T-cell (primary cell): Measurements from ENCODE around the gene ARHGAP24. TPM values are rescaled to one million over a fixed set of nuclear protein-coding genes. Genes with fewer than 3 reads are reported as not detected.

Experiments
- ATAC-seq, 4 experiments: fragments of 200-7000 bp in 3 of 4; fragments of 150-1000 bp in 1 of 4; cut with Tn5 transposase; replicated peaks in 1 of 4; 1 replicate in 3 of 4; 2 replicates in 1 of 4; pipeline ENCODE4 v1.10.0; 2021; ENCODE audit warnings: moderate library complexity in 3 of 4, mild to moderate bottlenecking in 2 of 4, moderate number of reproducible peaks in 1 of 4
- CTCF ChIA-PET, 2 donors: fragments of 300-600 bp; sonication (Branson Sonifier 250); formaldehyde crosslinking; loops; one replicate each; lab custom pipeline; 2022; ENCODE audit warnings: antibody characterized with exemption in 2 of 2; lab: Charles Lee
- POLR2A ChIA-PET, 2 donors: fragments of 300-600 bp; sonication (Branson Sonifier 250); formaldehyde crosslinking; loops; one replicate each; lab custom pipeline; 2022; ENCODE audit warnings: antibody characterized with exemption in 2 of 2; lab: Charles Lee
- DNase-seq, 35 experiments: peaks; one replicate each; pipeline versions ENCODE4 v3.0.0 to v3.0.0-alpha.2; 2013 to 2023
- H3K27ac ChIP-seq: one replicate; pipeline ENCODE4 v1.5.1; 2013; ENCODE audit warnings: low read length
- H3K27me3 ChIP-seq, 2 experiments: replicated peaks in 1 of 2; 1 replicate in 1 of 2; 2 replicates in 1 of 2; pipeline versions ENCODE4 v1.6.1 to v1.7.0; 2013; ENCODE audit warnings: low read length in 1 of 2, mixed read lengths in 1 of 2; ENCODE audit not compliant: control insufficient read depth in 2 of 2, insufficient read depth in 2 of 2; ENCODE audit errors: extremely low read depth in 1 of 2
- H3K36me3 ChIP-seq, 2 donors: 1 replicate in 1 of 2; 2 replicates in 1 of 2; pipeline versions ENCODE4 v1.6.1 to v1.7.0; 2013; ENCODE audit warnings: low read length in 1 of 2; ENCODE audit not compliant: control insufficient read depth in 2 of 2, insufficient read depth in 1 of 2; ENCODE audit errors: extremely low read depth in 1 of 2
- H3K4me1 ChIP-seq, 2 experiments: 1 replicate in 1 of 2; 2 replicates in 1 of 2; pipeline versions ENCODE4 v1.6.1 to v1.7.0; 2013; ENCODE audit warnings: low read length in 2 of 2, mixed read lengths in 1 of 2; ENCODE audit not compliant: insufficient read depth in 2 of 2, control insufficient read depth in 1 of 2; ENCODE audit errors: extremely low read depth in 1 of 2
- H3K4me3 ChIP-seq, 2 donors: 1 replicate in 1 of 2; 2 replicates in 1 of 2; pipeline versions ENCODE4 v1.5.1 to v1.7.0; 2013; ENCODE audit warnings: mild to moderate bottlenecking in 2 of 2, low read length in 1 of 2, moderate library complexity in 1 of 2; ENCODE audit not compliant: control insufficient read depth in 1 of 2; ENCODE audit errors: extremely low read depth in 1 of 2
- H3K9me3 ChIP-seq: 2 replicates; pipeline ENCODE4 v1.7.0; 2013
- H3K27ac Mint-ChIP-seq, 2 donors: one replicate each; pipeline ENCODE4 v1.8.0; 2020 to 2021; ENCODE audit warnings: mild to moderate bottlenecking in 2 of 2, mixed read lengths in 2 of 2
- H3K27me3 Mint-ChIP-seq, 2 donors: one replicate each; pipeline ENCODE4 v1.8.0; 2021 to 2022; ENCODE audit warnings: mixed read lengths in 2 of 2
- H3K36me3 Mint-ChIP-seq: one replicate; pipeline ENCODE4 v1.8.0; 2021; ENCODE audit warnings: mixed read lengths
- H3K4me1 Mint-ChIP-seq, 3 donors: one replicate each; pipeline ENCODE4 v1.8.0; 2020 to 2022; ENCODE audit warnings: mixed read lengths in 3 of 3, mild to moderate bottlenecking in 1 of 3
- H3K4me3 Mint-ChIP-seq, 3 donors: one replicate each; pipeline ENCODE4 v1.8.0; 2020 to 2022; ENCODE audit warnings: mild to moderate bottlenecking in 3 of 3, mixed read lengths in 3 of 3, moderate library complexity in 3 of 3
- H3K9me3 Mint-ChIP-seq, 3 donors: one replicate each; pipeline ENCODE4 v1.8.0; 2020 to 2022; ENCODE audit warnings: mixed read lengths in 3 of 3
- WGBS: methylation state at CpG from one replicate; pipeline ENCODE4 v1.1.5; 2013; ENCODE audit warnings: missing lambda C conversion rate; ENCODE audit not compliant: insufficient coverage; 5-methylcytosine and 5-hydroxymethylcytosine counted together
- total RNA-seq, 35 experiments: library from RNA in 6 of 35; stranded (reverse) in 6 of 35; fragments of 120-200 nt in 1 of 35; gene quantifications; one replicate each; pipeline versions ENCODE4 v1.2.1 to v1.2.4 and lab custom pipeline; 2013 to 2026

Gene ARHGAP24
- total RNA-seq, 5 donors from 2014 or later (not counting 1 experiment from before 2014, with no cell fraction given), result 0.45 to 2.7 (median 1.8) TPM

GRCh38 chr4:85769009-85769408, 294.1 kb downstream of the ARHGAP24 start:
- ChIA-PET CTCF (no interaction called here), POLR2A (no interaction called here)
- Histone ChIP-seq H3K36me3 (no peaks in the 10 kb centered on the region), H3K27ac (no peak overlapping the region), H3K4me3 (no peak overlapping the region), H3K9me3 (no peaks in the 10 kb centered on the region), H3K27me3 (no peaks in the 10 kb centered on the region), H3K4me1 (no peaks in the 10 kb centered on the region)
- Mint-ChIP-seq H3K27ac (no peak overlapping the region), H3K36me3 (no peaks in the 10 kb centered on the region), H3K27me3 (no peaks in the 10 kb centered on the region), H3K4me3 (no peak overlapping the region), H3K4me1 (no peaks in the 10 kb centered on the region), H3K9me3 (no peaks in the 10 kb centered on the region)
- no peak for ATAC-seq
- no peak for DNase-seq
- WGBS, result no CpG with 5 or more reads among the region's 2 CpGs

GRCh38 chr4:85772470-85772869, 297.5 kb downstream of the ARHGAP24 start:
- Histone ChIP-seq H3K27me3 (no peaks in the 10 kb centered on the region), H3K9me3 (no peaks in the 10 kb centered on the region), H3K27ac (no peak overlapping the region), H3K4me1 (no peaks in the 10 kb centered on the region), H3K4me3 (no peak overlapping the region), H3K36me3 (no peaks in the 10 kb centered on the region)
- no peak for ATAC-seq
- Mint-ChIP-seq H3K27me3 (no peaks in the 10 kb centered on the region), H3K27ac (no peak overlapping the region), H3K36me3 (no peaks in the 10 kb centered on the region), H3K4me1 (no peaks in the 10 kb centered on the region), H3K9me3 (peaks cover 0 to 4% (median 4%) of the 10 kb centered on the region in 3 donors), H3K4me3 (no peak overlapping the region)
- no CpG with 5 or more reads among the region's 1 CpG for WGBS
- ChIA-PET POLR2A (no interaction called here), CTCF (no interaction called here)
- no peak for DNase-seq

GRCh38 chr4:85773372-85773771, 298.4 kb downstream of the ARHGAP24 start:
- no peaks in the 10 kb centered on the region for H3K36me3 ChIP-seq
- no peaks in the 10 kb centered on the region for H3K27me3 Mint-ChIP-seq
- peaks cover 0 to 4% (median 4%) of the 10 kb centered on the region in 3 donors for H3K9me3 Mint-ChIP-seq
- H3K36me3 Mint-ChIP-seq, result no peaks in the 10 kb centered on the region
- H3K4me3 Mint-ChIP-seq, result no peak overlapping the region
- H3K9me3 ChIP-seq, result no peaks in the 10 kb centered on the region
- ChIA-PET CTCF (no interaction called here), POLR2A (no interaction called here)
- H3K4me3 ChIP-seq, result no peak overlapping the region
- DNase-seq (no peak), ATAC-seq (no peak)
- H3K4me1 ChIP-seq, result no peaks in the 10 kb centered on the region
- no peak overlapping the region for H3K27ac Mint-ChIP-seq
- no CpG with 5 or more reads among the region's 1 CpG for whole genome bisulfite sequencing
- no peaks in the 10 kb centered on the region for H3K4me1 Mint-ChIP-seq
- no peaks in the 10 kb centered on the region for H3K27me3 ChIP-seq
- H3K27ac ChIP-seq, result no peak overlapping the region

- WGBS, result no CpG with 5 or more reads among the region's 1 CpG
These were observed 299.1 kb downstream of the ARHGAP24 start for GRCh38 chr4:85774000-85774399.

GRCh38 chr4:85774489-85774888, 299.5 kb downstream of the ARHGAP24 start:
- no peak overlapping the region for H3K27ac ChIP-seq
- no peaks in the 10 kb centered on the region for H3K4me1 ChIP-seq
- POLR2A ChIA-PET, result no interaction called here
- no peak overlapping the region for H3K4me3 ChIP-seq
- H3K27me3 Mint-ChIP-seq, result no peaks in the 10 kb centered on the region
- no peaks in the 10 kb centered on the region for H3K36me3 ChIP-seq
- H3K4me3 Mint-ChIP-seq, result no peak overlapping the region
- no peaks in the 10 kb centered on the region for H3K36me3 Mint-ChIP-seq
- CTCF ChIA-PET, result no interaction called here
- ATAC-seq (no peak), DNase-seq (no peak)
- H3K27ac Mint-ChIP-seq, result no peak overlapping the region
- H3K9me3 ChIP-seq, result no peaks in the 10 kb centered on the region
- H3K4me1 Mint-ChIP-seq, result no peaks in the 10 kb centered on the region
- H3K27me3 ChIP-seq, result no peaks in the 10 kb centered on the region
- WGBS, result no CpG with 5 or more reads among the region's 3 CpGs
- peaks cover 3 to 4% (median 4%) of the 10 kb centered on the region in 3 donors for H3K9me3 Mint-ChIP-seq

More at GRCh38 chr4:85774000-85774399, 299.1 kb downstream of the ARHGAP24 start:
- H3K27me3 ChIP-seq, result no peaks in the 10 kb centered on the region
- no peaks in the 10 kb centered on the region for H3K4me1 Mint-ChIP-seq
- H3K4me1 ChIP-seq, result no peaks in the 10 kb centered on the region
- no peak for DNase-seq
- ChIA-PET POLR2A (no interaction called here), CTCF (no interaction called here)
- no peak for ATAC-seq
- no peaks in the 10 kb centered on the region for H3K36me3 ChIP-seq
- H3K36me3 Mint-ChIP-seq, result no peaks in the 10 kb centered on the region
- H3K27ac ChIP-seq, result no peak overlapping the region
- no peaks in the 10 kb centered on the region for H3K9me3 ChIP-seq
- peaks cover under 1 to 4% (median 4%) of the 10 kb centered on the region in 3 donors for H3K9me3 Mint-ChIP-seq
- no peak overlapping the region for H3K27ac Mint-ChIP-seq
- H3K4me3 Mint-ChIP-seq, result no peak overlapping the region
- no peaks in the 10 kb centered on the region for H3K27me3 Mint-ChIP-seq
- H3K4me3 ChIP-seq, result no peak overlapping the region

GRCh38 chr4:85776096-85776495, 301.1 kb downstream of the ARHGAP24 start:
- no peaks in the 10 kb centered on the region for H3K4me1 Mint-ChIP-seq
- no peak overlapping the region for H3K27ac ChIP-seq
- H3K36me3 Mint-ChIP-seq, result no peaks in the 10 kb centered on the region
- H3K27me3 Mint-ChIP-seq, result no peaks in the 10 kb centered on the region
- H3K9me3 Mint-ChIP-seq, result peaks cover 3 to 4% (median 4%) of the 10 kb centered on the region in 3 donors
- no peaks in the 10 kb centered on the region for H3K4me1 ChIP-seq
- POLR2A ChIA-PET, result no interaction called here
- CTCF ChIA-PET, result no interaction called here
- no peaks in the 10 kb centered on the region for H3K9me3 ChIP-seq
- H3K36me3 ChIP-seq, result no peaks in the 10 kb centered on the region
- no peaks in the 10 kb centered on the region for H3K27me3 ChIP-seq
- DNase-seq, result no peak
- no peak overlapping the region for H3K27ac Mint-ChIP-seq
- WGBS, result no CpG with 5 or more reads among the region's 2 CpGs
- no peak overlapping the region for H3K4me3 ChIP-seq
- ATAC-seq, result no peak
- H3K4me3 Mint-ChIP-seq, result no peak overlapping the region

- ChIA-PET CTCF (no interaction called here), POLR2A (no interaction called here)
- H3K4me1 ChIP-seq, result no peaks in the 10 kb centered on the region
- H3K27ac Mint-ChIP-seq, result no peak overlapping the region
- H3K4me3 ChIP-seq, result no peak overlapping the region
- no peak overlapping the region for H3K27ac ChIP-seq
- peaks cover 3 to 4% (median 4%) of the 10 kb centered on the region in 3 donors for H3K9me3 Mint-ChIP-seq
- H3K9me3 ChIP-seq, result no peaks in the 10 kb centered on the region
- no peaks in the 10 kb centered on the region for H3K36me3 ChIP-seq
- ATAC-seq (no peak), DNase-seq (no peak)
- H3K4me1 Mint-ChIP-seq, result no peaks in the 10 kb centered on the region
- H3K27me3 ChIP-seq, result no peaks in the 10 kb centered on the region
- no peaks in the 10 kb centered on the region for H3K36me3 Mint-ChIP-seq
- H3K27me3 Mint-ChIP-seq, result no peaks in the 10 kb centered on the region
- no CpG with 5 or more reads among the region's 1 CpG for whole genome bisulfite sequencing
- no peak overlapping the region for H3K4me3 Mint-ChIP-seq
These were observed 301.6 kb downstream of the ARHGAP24 start for GRCh38 chr4:85776579-85776978.
